Testis (tissue), 3 donors: ENCODE measurements around the gene MAD2L2. TPM values are rescaled to one million over a fixed set of nuclear protein-coding genes. Genes with fewer than 3 reads are reported as not detected.

Experiments
- DNase-seq: peaks from one replicate; pipeline ENCODE4 v3.0.0-alpha.2; 2019
- H3K27ac ChIP-seq, 2 donors: fragments of 200-600 bp; sonication (generic); one replicate each; pipeline ENCODE4 v1.5.1; 2019
- H3K27me3 ChIP-seq: fragments of 200-600 bp; sonication (generic); one replicate; pipeline ENCODE4 v1.5.1; 2019
- H3K36me3 ChIP-seq: fragments of 200-600 bp; sonication (generic); one replicate; pipeline ENCODE4 v1.5.1; 2017; ENCODE audit warnings: low read depth; ENCODE audit errors: missing control alignments
- H3K4me1 ChIP-seq: fragments of 200-600 bp; sonication (generic); one replicate; pipeline ENCODE4 v1.5.1; 2019
- H3K4me3 ChIP-seq, 2 donors: fragments of 200-600 bp; sonication (generic); one replicate each; pipeline ENCODE4 v1.5.1; 2017 to 2019
- H3K9me3 ChIP-seq: fragments of 200-600 bp; sonication (generic); one replicate; pipeline ENCODE4 v1.5.1; 2017
- CTCF ChIP-seq, 3 experiments: fragments of 450-650 bp in 2 of 3; fragments of 200-600 bp in 1 of 3; sonication (generic) in 1 of 3; IDR thresholded peaks; one replicate each; pipeline ENCODE4 v1.5.1; 2016 to 2019; ENCODE audit warnings: antibody characterized with exemption in 3 of 3, mild to moderate bottlenecking in 2 of 3, moderate library complexity in 1 of 3
- POLR2A ChIP-seq: fragments of 450-650 bp; IDR thresholded peaks from one replicate; pipeline ENCODE4 v1.6.1; 2017; ENCODE audit warnings: antibody characterized with exemption, mild to moderate bottlenecking, moderate library complexity
- WGBS, 2 donors: methylation state at CpG; one replicate each; pipeline ENCODE4 v1.1.5; 2018; 5-methylcytosine and 5-hydroxymethylcytosine counted together
- intact Hi-C: fragments of 100-400 bp; cut with DNase I; formaldehyde crosslinking; loops from one replicate; pipeline ENCODE4 v1.15.1; 2023; ENCODE audit warnings: low total_unique reads
- polyA plus RNA-seq: library from polyadenylated mRNA; stranded (reverse); fragments of 350-450 nt; fragmentation: Illumina TruSeq; extraction: RNeasy Lipid Tissue Mini Kit (QIAGEN cat#74804); gene quantifications from one replicate; pipeline ENCODE4 v1.2.3, GENCODE V29; 2014; ENCODE audit warnings: low read depth, low replicate concordance; ENCODE audit not compliant: insufficient read depth
- total RNA-seq, 2 donors: library from RNA; depleted of rRNA; stranded (reverse); fragments of >200 nt; gene quantifications; one replicate each; pipeline ENCODE4 v1.2.3, GENCODE V29; 2016

Gene MAD2L2
- total and polyA plus RNA-seq, 3 donors from 2014 or later: 77.0 to 116 (median 115) TPM

DNA sequence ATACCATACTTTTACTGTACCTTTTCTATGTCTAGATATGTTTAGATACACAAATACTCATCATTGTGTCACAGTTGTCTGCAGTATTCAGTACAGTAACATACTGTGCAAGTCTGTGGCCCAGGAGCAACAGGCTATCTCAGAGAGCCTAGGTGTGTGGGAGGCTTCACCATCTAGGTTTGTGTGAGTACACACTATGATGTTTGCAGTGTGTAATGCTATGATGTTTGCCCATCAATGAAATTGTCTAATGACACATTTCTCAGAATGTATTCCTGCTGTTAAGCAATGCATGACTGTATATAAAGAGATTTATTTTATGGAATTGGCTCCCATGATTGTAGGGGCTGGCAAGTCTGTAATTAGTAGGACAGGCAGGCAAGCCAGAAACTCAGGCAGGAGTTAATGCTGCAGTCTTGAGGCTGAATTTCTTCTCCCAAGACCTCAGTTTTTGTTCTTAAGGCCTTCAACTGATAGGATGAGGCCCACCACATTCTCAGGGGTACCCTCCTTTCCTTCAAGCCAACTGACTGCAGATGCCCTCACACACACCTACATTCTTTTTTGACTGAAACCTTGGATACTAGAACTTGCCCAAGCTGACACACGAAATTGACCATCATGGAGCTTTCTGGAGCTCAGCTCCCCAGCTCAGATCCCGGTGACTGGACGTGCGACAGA, 47.3 kb upstream of the MAD2L2 start:
- TF ChIP-seq POLR2A (no peak), CTCF (IDR thresholded peaks at IDR 0.05) (no peak)
- Histone ChIP-seq H3K4me1 (peaks cover 38% of the 10 kb centered on the region), H3K27ac (no peak overlapping the region), H3K4me3 (no peak overlapping the region), H3K36me3 (no peaks in the 10 kb centered on the region), H3K9me3 (no peaks in the 10 kb centered on the region), H3K27me3 (no peaks in the 10 kb centered on the region)
- 97 to 100% methylated on average over 4 of the region's 4 CpGs for WGBS, 2 donors
- intact Hi-C loops: no loop called here
- DNase-seq: no peak

- no peak overlapping the region for H3K4me3 ChIP-seq
- H3K4me1 ChIP-seq: peaks cover 32% of the 10 kb centered on the region
- no peaks in the 10 kb centered on the region for H3K27me3 ChIP-seq
- intact Hi-C loops: no loop called here
- H3K9me3 ChIP-seq: no peaks in the 10 kb centered on the region
- no peak for DNase-seq
- TF ChIP-seq CTCF (IDR thresholded peaks at IDR 0.05) (no peak), POLR2A (no peak)
- H3K27ac ChIP-seq: no peak overlapping the region
- WGBS, 2 donors: 96 to 100% methylated on average over 4 of the region's 4 CpGs
- H3K36me3 ChIP-seq: no peaks in the 10 kb centered on the region
Measured at GRCh38 chr1:11727119-11727518, 46.2 kb upstream of the MAD2L2 start.

- Histone ChIP-seq H3K9me3 (no peaks in the 10 kb centered on the region), H3K4me1 (peaks cover 27% of the 10 kb centered on the region), H3K27me3 (no peaks in the 10 kb centered on the region), H3K27ac (no peak overlapping the region), H3K36me3 (no peaks in the 10 kb centered on the region), H3K4me3 (no peak overlapping the region)
- intact Hi-C loops: no loop called here
- WGBS, 2 donors: 78 to 87% methylated on average over 5 of the region's 5 CpGs
- no peak for TF ChIP-seq POLR2A
- TF ChIP-seq CTCF (IDR thresholded peaks at IDR 0.05): no peak
- DNase-seq: no peak
Measured at GRCh38 chr1:11725616-11726015, 44.7 kb upstream of the MAD2L2 start.

GRCh38 chr1:11722538-11722937, 41.6 kb upstream of the MAD2L2 start:
- TF ChIP-seq CTCF (IDR thresholded peaks at IDR 0.05) (no peak), POLR2A (no peak)
- peaks cover 25% of the 10 kb centered on the region for H3K4me1 ChIP-seq
- no peak overlapping the region for H3K27ac ChIP-seq
- no peak for DNase-seq
- H3K4me3 ChIP-seq: no peak overlapping the region
- WGBS, 2 donors: 55 to 66% methylated on average over 2 of the region's 2 CpGs
- no peaks in the 10 kb centered on the region for H3K9me3 ChIP-seq
- H3K36me3 ChIP-seq: no peaks in the 10 kb centered on the region
- intact Hi-C loops: no loop called here
- H3K27me3 ChIP-seq: no peaks in the 10 kb centered on the region

DNA sequence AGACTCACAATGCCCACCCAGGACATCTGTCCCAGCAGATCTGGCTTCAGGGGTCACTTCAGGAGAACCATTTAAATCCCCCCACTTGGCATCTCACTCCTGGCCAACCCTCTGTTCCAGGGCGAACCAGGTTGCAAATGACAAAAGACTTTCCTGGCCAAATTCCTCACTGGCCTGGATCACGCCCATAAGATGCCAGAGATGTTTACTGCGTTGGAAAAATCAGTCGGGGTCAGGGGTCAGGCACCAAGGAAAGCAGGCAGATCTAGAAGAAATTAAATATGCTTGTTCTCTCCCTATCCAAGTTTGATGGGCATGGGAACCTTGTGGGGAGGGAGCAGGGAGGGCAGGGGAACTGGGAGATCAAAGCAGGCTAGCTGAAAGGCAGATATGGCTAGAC, 40.4 kb upstream of the MAD2L2 start:
- Histone ChIP-seq H3K9me3 (no peaks in the 10 kb centered on the region), H3K4me3 (no peak overlapping the region), H3K36me3 (no peaks in the 10 kb centered on the region), H3K4me1 (peaks cover 20% of the 10 kb centered on the region), H3K27ac (no peak overlapping the region), H3K27me3 (no peaks in the 10 kb centered on the region)
- TF ChIP-seq CTCF (IDR thresholded peaks at IDR 0.05) (no peak), POLR2A (no peak)
- 70 to 84% methylated on average over 4 of the region's 4 CpGs for WGBS, 2 donors
- no peak for DNase-seq
- intact Hi-C loops: no loop called here
